CD14-positive monocyte (primary cell): ENCODE data around the gene SH3PXD2A. TPM values are rescaled to one million over a fixed set of nuclear protein-coding genes. Genes with fewer than 3 reads are reported as not detected.

Experiments
- DNase-seq, 3 donors: peaks; one replicate each; pipeline ENCODE4 v3.0.0-alpha.2; 2011 to 2022
- H2AFZ ChIP-seq: 2 replicates; pipeline ENCODE4 v1.6.0; 2012; ENCODE audit warnings: mild to moderate bottlenecking, low read depth, low read length, inconsistent platforms; ENCODE audit not compliant: insufficient read depth, poor library complexity, severe bottlenecking
- H3K27ac ChIP-seq, 2 donors: 1 replicate in 1 of 2; 2 replicates in 1 of 2; pipeline ENCODE4 v1.5.1; 2012 to 2013; ENCODE audit warnings: low read length in 2 of 2, control low read depth in 1 of 2, inconsistent platforms in 1 of 2, low read depth in 1 of 2, mild to moderate bottlenecking in 1 of 2
- H3K27me3 ChIP-seq, 2 donors: one replicate each; pipeline versions ENCODE4 v1.6.0 to v1.6.1; 2011 to 2013; ENCODE audit warnings: low read length in 2 of 2; ENCODE audit not compliant: control insufficient read depth in 2 of 2, insufficient read depth in 2 of 2
- H3K36me3 ChIP-seq, 2 donors: replicated peaks in 1 of 2; 1 replicate in 1 of 2; 2 replicates in 1 of 2; pipeline versions ENCODE4 v1.5.1 to v1.6.1; 2012 to 2013; ENCODE audit warnings: low read length in 2 of 2, control low read depth in 1 of 2, inconsistent platforms in 1 of 2, mild to moderate bottlenecking in 1 of 2; ENCODE audit not compliant: insufficient read depth in 2 of 2, control insufficient read depth in 1 of 2
- H3K4me1 ChIP-seq, 2 donors: 1 replicate in 1 of 2; 2 replicates in 1 of 2; pipeline versions ENCODE4 v1.5.1 to v1.6.1; 2012 to 2013; ENCODE audit warnings: low read length in 2 of 2, control low read depth in 1 of 2, inconsistent platforms in 1 of 2, mild to moderate bottlenecking in 1 of 2, moderate library complexity in 1 of 2; ENCODE audit not compliant: insufficient read depth in 2 of 2, control insufficient read depth in 1 of 2
- H3K4me2 ChIP-seq: replicated peaks from 2 replicates; pipeline ENCODE3; 2012; ENCODE audit warnings: low read length, moderate library complexity, mild to moderate bottlenecking; ENCODE audit not compliant: poor library complexity, severe bottlenecking; ENCODE audit errors: extremely low read depth
- H3K4me3 ChIP-seq, 3 experiments: fragments of 200-600 bp in 1 of 3; sonication (generic) in 1 of 3; replicated peaks in 1 of 3; 1 replicate in 2 of 3; 2 replicates in 1 of 3; pipeline ENCODE4 v1.5.1; 2011 to 2013; ENCODE audit warnings: low read length in 3 of 3, mild to moderate bottlenecking in 3 of 3, control low read depth in 2 of 3, low read depth in 2 of 3, inconsistent platforms in 1 of 3, moderate library complexity in 1 of 3
- H3K79me2 ChIP-seq: 2 replicates; pipeline ENCODE4 v1.6.0; 2012; ENCODE audit warnings: mild to moderate bottlenecking, control low read depth, inconsistent platforms, low read length, moderate library complexity; ENCODE audit not compliant: insufficient read depth
- H3K9ac ChIP-seq: 2 replicates; pipeline ENCODE4 v1.6.0; 2017; ENCODE audit warnings: low read length, mild to moderate bottlenecking; ENCODE audit not compliant: insufficient read depth, poor library complexity, severe bottlenecking
- H3K9me3 ChIP-seq, 2 donors: replicated peaks in 1 of 2; 1 replicate in 1 of 2; 2 replicates in 1 of 2; pipeline versions ENCODE4 v1.5.1 to v1.6.1; 2012 to 2013; ENCODE audit warnings: low read length in 2 of 2, control low read depth in 1 of 2; ENCODE audit not compliant: control insufficient read depth in 1 of 2, insufficient read depth in 1 of 2
- H4K20me1 ChIP-seq: 2 replicates; pipeline ENCODE4 v1.6.0; 2012; ENCODE audit warnings: mild to moderate bottlenecking, low read length, control low read depth, moderate library complexity; ENCODE audit not compliant: insufficient read depth
- H3K27ac Mint-ChIP-seq, 7 donors: one replicate each; pipeline ENCODE4 v1.8.0; 2020; ENCODE audit warnings: mild to moderate bottlenecking in 7 of 7, mixed read lengths in 7 of 7, moderate library complexity in 6 of 7, inconsistent platforms in 2 of 7
- H3K27me3 Mint-ChIP-seq, 3 donors: one replicate each; pipeline ENCODE4 v1.8.0; 2021 to 2022; ENCODE audit warnings: low read depth in 3 of 3, mild to moderate bottlenecking in 3 of 3, mixed read lengths in 3 of 3, moderate library complexity in 3 of 3, inconsistent platforms in 1 of 3
- H3K36me3 Mint-ChIP-seq, 2 donors: one replicate each; pipeline ENCODE4 v1.8.0; 2020; ENCODE audit warnings: mixed read lengths in 2 of 2, inconsistent platforms in 1 of 2, mild to moderate bottlenecking in 1 of 2
- H3K4me1 Mint-ChIP-seq: one replicate; pipeline ENCODE4 v1.8.0; 2020; ENCODE audit warnings: mild to moderate bottlenecking, mixed read lengths
- H3K4me3 Mint-ChIP-seq, 2 donors: one replicate each; pipeline ENCODE4 v1.8.0; 2020; ENCODE audit warnings: mild to moderate bottlenecking in 2 of 2, mixed read lengths in 2 of 2, moderate library complexity in 1 of 2
- H3K9me3 Mint-ChIP-seq, 7 donors: one replicate each; pipeline ENCODE4 v1.8.0; 2020 to 2022; ENCODE audit warnings: mixed read lengths in 7 of 7, mild to moderate bottlenecking in 6 of 7, moderate library complexity in 6 of 7, inconsistent platforms in 2 of 7
- WGBS: methylation state at CpG from one replicate; pipeline ENCODE4 v1.1.5; 2013; ENCODE audit warnings: missing lambda C conversion rate; ENCODE audit not compliant: insufficient coverage; 5-methylcytosine and 5-hydroxymethylcytosine counted together
- intact Hi-C, 2 donors: fragments of 100-400 bp; cut with micrococcal nuclease; formaldehyde crosslinking; loops; one replicate each; pipeline versions ENCODE4 v1.15.0 to v1.15.1; 2023
- polyA plus RNA-seq, 3 donors: library from polyadenylated mRNA; depleted of rRNA in 1 of 3; unstranded in 2 of 3; stranded (reverse) in 1 of 3; fragments of 300-500 nt in 2 of 3; fragments of >200 nt in 1 of 3; fragmentation: Illumina TruSeq in 2 of 3; gene quantifications; 1 replicate in 2 of 3; 2 replicates in 1 of 3; pipeline ENCODE4 v1.2.3, GENCODE V29; 2012 to 2021
- TF ChIP-seq, protein P1 (sequence below): fragments of 200-600 bp; IDR thresholded peaks from one replicate; pipeline ENCODE4 v1.8.0; 2022; ENCODE audit warnings: antibody characterized with exemption, mild to moderate bottlenecking

SH3PXD2A gene
- polyA plus RNA-seq, 3 donors = 0.01 to 0.76 (median 0.05) TPM

- Histone ChIP-seq H3K4me1 (no peaks in the 10 kb centered on the region), H3K79me2 (no peaks in the 10 kb centered on the region), H3K4me2 (no peak overlapping the region), H3K4me3 (no peak overlapping the region), H2AFZ (no peak overlapping the region), H4K20me1 (no peaks in the 10 kb centered on the region), H3K9ac (no peak overlapping the region), H3K36me3 (no peaks in the 10 kb centered on the region), H3K9me3 (no peaks in the 10 kb centered on the region), H3K27ac (no peak overlapping the region), H3K27me3 (no peaks in the 10 kb centered on the region)
- peaks cover 1 to 11% (median 4%) of the 10 kb centered on the region in 3 donors for H3K27me3 Mint-ChIP-seq
- no peaks in the 10 kb centered on the region for H3K4me1 Mint-ChIP-seq
- intact Hi-C loops = no loop called here
- DNase-seq = no peak
- H3K4me3 Mint-ChIP-seq = no peak overlapping the region
- no peaks in the 10 kb centered on the region for H3K36me3 Mint-ChIP-seq
- TF ChIP-seq, protein P1, sequence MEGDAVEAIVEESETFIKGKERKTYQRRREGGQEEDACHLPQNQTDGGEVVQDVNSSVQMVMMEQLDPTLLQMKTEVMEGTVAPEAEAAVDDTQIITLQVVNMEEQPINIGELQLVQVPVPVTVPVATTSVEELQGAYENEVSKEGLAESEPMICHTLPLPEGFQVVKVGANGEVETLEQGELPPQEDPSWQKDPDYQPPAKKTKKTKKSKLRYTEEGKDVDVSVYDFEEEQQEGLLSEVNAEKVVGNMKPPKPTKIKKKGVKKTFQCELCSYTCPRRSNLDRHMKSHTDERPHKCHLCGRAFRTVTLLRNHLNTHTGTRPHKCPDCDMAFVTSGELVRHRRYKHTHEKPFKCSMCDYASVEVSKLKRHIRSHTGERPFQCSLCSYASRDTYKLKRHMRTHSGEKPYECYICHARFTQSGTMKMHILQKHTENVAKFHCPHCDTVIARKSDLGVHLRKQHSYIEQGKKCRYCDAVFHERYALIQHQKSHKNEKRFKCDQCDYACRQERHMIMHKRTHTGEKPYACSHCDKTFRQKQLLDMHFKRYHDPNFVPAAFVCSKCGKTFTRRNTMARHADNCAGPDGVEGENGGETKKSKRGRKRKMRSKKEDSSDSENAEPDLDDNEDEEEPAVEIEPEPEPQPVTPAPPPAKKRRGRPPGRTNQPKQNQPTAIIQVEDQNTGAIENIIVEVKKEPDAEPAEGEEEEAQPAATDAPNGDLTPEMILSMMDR = no peak
- H3K27ac Mint-ChIP-seq = no peak overlapping the region
- 93% methylated on average over 3 of the region's 4 CpGs for WGBS
- peaks cover 0 to 2% (median 0%) of the 10 kb centered on the region in 7 donors for H3K9me3 Mint-ChIP-seq
Observed at GRCh38 chr10:103621783-103622125, 233.6 kb downstream of the SH3PXD2A start.

- no peak overlapping the region for H3K4me3 ChIP-seq
- peaks cover 0 to 2% (median 0%) of the 10 kb centered on the region in 7 donors for H3K9me3 Mint-ChIP-seq
- H3K36me3 ChIP-seq = no peaks in the 10 kb centered on the region
- no peak overlapping the region for H3K4me2 ChIP-seq
- no peak overlapping the region for H3K4me3 Mint-ChIP-seq
- intact Hi-C loops = no loop called here
- H3K36me3 Mint-ChIP-seq = no peaks in the 10 kb centered on the region
- no peak overlapping the region for H2AFZ ChIP-seq
- H3K27ac ChIP-seq = no peak overlapping the region
- no peaks in the 10 kb centered on the region for H3K79me2 ChIP-seq
- no peak for DNase-seq
- no peak overlapping the region for H3K27ac Mint-ChIP-seq
- TF ChIP-seq, protein P1 = no peak
- no peaks in the 10 kb centered on the region for H3K4me1 ChIP-seq
- no peak overlapping the region for H3K9ac ChIP-seq
- H4K20me1 ChIP-seq = no peaks in the 10 kb centered on the region
- no peaks in the 10 kb centered on the region for H3K27me3 ChIP-seq
- H3K4me1 Mint-ChIP-seq = no peaks in the 10 kb centered on the region
- 98% methylated on average over 14 of the region's 15 CpGs for WGBS
- peaks cover under 1 to 11% (median 1%) of the 10 kb centered on the region in 3 donors for H3K27me3 Mint-ChIP-seq
- H3K9me3 ChIP-seq = no peaks in the 10 kb centered on the region
Observed at GRCh38 chr10:103620891-103621782, 234.2 kb downstream of the SH3PXD2A start.
